Mesenteric fat pad (tissue), 1 donor: Measurements from ENCODE around the gene TMEM233. TPM values are rescaled to one million over a fixed set of nuclear protein-coding genes. Genes with fewer than 3 reads are reported as not detected.

Source experiments
- DNase-seq: peaks from one replicate; pipeline ENCODE4 v3.0.0-alpha.2; 2020; ENCODE audit warnings: low spot score
- long read RNA-seq: library from polyadenylated mRNA; unstranded; transcript quantifications from one replicate; pipeline ENCODE4 v2.0.0, GENCODE V29; 2020
- total RNA-seq: library from RNA; stranded (reverse); fragmentation: NEBNext Ultra II Directional; extraction: Animal tissue kit (Norgen Biotek cat#: 25700); gene quantifications from one replicate; pipeline ENCODE4 v1.2.1, GENCODE V29; 2021
- donor health status: DM: yes; HTN: yes; CAD: no.

TMEM233 gene
- total RNA-seq = 1.3 TPM
- long read RNA-seq, partial matches to known transcripts = 0 of 6 reads
- long read RNA-seq, other reads (novel, unspliced or antisense) = 6 of 6 reads

DNA sequence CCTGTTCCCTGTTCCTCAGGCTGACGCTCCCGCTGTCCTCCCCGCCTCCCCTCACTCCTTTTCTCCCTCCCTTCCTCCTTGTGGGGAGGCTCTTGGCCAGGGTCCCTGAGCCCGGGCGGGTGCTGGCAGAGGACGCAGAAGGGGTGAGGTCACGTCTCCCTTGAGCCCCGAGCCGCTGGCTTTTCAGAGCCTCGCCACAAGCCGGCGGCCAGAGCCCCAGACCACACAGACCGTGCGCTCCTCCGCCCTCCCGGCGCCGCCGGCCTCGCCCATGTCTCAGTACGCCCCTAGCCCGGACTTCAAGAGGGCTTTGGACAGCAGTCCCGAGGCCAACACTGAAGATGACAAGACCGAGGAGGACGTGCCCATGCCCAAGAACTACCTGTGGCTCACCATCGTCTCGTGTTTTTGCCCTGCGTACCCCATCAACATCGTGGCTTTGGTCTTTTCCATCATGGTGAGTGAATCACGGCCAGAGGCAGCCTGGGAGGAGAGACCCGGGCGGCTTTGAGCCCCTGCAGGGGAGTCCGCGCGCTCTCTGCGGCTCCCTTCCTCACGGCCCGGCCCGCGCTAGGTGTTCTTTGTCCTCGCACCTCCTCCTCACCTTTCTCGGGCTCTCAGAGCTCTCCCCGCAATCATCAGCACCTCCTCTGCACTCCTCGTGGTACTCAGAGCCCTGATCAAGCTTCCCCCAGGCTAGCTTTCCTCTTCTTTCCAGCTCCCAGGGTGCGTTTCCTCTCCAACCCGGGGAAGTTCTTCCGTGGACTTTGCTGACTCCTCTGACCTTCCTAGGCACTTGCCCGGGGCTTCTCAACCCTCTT lies at the start of gene TMEM233:
TSS of gene TMEM233 (plus strand) at position 197 of the 821 bp plus-strand sequence. CDS start at position 272, 75 bp downstream.
- no peak for DNase-seq

DNA sequence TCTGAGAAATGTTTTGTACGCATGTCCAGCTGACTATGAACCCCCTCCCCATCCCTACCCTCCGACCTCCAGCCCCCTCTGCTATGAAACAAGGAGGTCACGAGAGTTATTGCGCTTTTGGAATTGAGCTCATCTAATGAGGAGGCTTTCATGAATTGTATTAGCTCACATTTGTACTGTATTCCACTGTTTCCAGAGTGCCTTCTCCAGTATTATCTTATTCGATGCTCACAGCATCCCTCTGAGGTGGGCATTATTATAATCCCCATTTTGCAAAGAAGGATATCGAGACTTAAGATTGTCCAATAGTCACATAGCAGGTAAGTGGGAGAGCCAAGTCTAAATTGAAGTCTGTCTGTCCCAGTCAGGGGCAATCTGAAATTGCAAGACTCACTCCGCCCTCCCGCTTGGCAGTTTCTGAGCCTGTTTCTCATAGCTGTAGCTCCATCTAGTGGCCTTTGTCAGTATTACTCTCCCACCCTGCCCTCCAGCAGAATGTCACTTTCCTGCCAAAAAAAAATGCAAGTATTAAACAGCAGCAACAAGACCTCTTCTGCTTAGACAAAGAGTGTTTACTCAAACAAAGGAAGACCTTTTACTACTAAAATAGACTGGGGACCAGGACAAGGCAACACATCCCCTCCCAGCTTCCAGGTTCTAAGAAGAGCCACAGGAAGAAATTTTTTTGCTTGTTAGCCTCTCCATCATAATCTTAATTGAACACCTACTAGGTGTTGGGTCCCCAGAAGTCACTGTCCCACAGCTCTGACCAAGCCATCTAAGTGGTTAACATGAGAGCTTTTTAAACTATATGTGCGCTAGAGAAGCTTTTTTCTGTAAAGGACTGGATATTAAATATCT lies 48.6 kb upstream of the TMEM233 start:
- DNase-seq = no peak

DNA sequence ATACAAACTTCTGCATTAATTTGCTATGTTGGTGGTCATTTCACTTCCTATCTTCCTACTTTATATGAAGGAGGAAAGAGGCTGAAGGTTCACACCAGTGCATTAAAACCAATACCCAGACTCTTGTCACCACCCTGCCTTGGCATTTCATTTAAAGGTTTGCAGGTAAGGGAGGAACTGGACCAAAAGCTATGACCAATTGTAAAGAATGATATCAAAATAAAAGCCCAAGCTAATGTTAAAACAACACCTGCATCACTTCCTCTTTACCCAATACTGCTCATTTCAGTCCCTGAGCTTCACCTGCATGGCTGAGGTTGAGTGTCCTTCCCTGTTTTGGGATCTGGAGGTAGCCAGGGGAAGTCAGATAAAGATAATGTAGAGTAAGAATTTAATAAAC lies 47.2 kb upstream of the TMEM233 start:
- DNase-seq = no peak

DNA sequence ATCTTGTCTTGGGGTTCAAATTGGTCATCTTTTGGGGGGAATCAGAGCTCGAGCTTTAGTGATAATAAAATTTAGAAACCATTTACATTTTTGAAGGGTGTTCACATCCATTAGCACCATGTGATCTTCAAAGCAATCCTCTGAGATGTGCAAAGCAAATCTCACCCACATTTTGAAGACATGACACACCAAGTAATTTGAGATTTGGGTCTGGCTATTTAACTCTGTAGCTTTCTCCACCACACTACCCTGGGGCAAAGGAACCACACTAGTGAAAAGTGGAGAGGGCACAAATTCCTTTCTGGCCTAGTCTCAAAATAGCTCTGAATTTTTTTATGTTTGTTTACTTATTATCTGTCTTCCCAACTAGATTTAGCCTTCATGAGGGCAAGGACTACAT lies 46.6 kb upstream of the TMEM233 start:
- DNase-seq = no peak

DNA sequence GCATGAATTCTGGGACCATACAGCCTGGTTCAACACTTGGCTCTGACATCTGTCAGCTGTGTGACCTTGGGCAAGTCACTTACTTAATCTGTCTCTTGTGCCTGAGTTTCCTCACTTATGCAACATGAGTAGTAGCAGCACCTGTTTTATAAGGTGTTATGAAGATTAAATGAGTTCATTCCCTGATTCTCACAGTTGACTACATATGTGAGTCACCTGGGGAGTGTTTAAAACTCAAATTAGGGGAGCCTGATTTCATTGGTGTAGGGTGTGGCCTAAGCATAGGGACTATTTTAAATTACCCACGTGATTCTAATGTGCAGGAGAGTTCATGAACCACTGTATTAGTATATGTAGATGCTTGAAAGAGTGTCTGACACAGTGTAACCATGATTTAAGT lies 36.7 kb upstream of the TMEM233 start:
- no peak for DNase-seq

DNA sequence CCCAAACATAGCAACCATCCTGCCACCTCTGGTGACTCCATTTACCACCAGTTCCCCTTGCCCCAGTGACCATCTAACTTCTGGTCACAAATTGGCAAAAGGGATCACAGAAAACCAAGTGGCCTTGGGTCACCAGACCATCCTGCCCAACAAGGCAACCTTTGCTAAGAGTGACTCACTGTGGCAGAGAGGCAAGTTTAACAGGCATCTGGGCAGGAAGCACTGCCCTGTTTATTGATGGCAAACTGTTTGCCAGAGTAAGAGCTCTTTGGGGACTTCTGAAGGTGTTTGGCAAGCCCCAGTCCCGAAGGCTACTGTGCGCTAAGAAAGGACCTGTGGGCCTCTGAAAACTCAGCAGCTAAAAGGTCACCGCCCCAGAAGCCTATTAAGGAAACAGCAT lies 28.2 kb upstream of the TMEM233 start:
- DNase-seq = no peak

DNA sequence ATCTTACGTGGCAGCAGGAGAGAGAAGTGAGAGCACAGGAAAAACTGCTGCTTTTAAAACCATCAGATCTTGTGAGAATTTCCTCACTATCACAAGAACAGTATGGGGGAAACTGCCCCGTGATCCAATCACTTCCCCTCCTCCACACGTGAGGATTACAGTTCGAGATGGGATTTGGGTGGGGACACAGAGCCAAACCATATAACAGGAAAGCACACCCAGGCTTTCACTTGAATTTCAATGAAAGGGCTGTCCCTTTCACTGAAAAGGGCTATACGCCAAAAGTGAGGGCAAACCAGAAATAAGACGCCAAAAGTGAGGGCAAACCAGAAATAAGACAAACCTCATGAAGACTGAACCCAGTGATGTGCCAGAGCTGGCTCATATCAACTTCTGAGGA lies 22.8 kb upstream of the TMEM233 start:
- DNase-seq = no peak

DNA sequence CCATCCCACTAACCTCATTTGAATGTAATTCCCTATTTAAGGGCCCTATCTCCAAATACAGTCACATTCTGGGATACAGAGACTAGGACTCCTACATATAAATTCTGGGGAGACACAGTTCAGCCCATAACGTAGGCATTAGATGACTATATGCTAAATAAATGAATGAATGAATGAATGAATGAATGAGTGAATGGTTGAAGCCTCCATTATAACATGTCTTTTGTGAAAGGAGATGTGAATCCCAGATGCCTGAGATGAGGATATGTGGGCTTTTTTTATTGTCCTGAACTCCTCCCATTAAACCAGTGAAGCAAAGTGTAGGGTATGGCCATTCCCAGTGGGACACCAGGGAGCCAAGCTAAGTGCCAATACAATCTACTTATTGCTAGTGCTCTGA lies 20.5 kb upstream of the TMEM233 start:
- no peak for DNase-seq

DNA sequence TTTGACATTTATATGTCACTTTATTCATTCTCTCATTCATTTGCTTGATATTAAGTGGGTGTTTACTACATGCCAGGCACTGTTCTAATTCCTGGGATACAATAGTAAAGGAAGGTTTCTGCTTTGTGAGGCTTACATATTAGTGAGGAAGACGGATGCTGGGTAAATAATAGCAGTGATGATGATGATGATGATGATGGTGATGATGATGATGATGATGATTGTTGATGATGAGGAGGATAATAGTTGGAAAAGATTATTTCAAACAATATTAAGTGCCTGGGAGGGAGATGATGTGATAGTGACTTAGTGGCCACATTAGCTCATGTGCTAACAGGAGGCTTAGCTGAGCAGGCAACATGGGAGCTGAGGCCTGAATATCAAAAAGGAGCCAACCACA lies 19.3 kb upstream of the TMEM233 start:
- DNase-seq = no peak

DNA sequence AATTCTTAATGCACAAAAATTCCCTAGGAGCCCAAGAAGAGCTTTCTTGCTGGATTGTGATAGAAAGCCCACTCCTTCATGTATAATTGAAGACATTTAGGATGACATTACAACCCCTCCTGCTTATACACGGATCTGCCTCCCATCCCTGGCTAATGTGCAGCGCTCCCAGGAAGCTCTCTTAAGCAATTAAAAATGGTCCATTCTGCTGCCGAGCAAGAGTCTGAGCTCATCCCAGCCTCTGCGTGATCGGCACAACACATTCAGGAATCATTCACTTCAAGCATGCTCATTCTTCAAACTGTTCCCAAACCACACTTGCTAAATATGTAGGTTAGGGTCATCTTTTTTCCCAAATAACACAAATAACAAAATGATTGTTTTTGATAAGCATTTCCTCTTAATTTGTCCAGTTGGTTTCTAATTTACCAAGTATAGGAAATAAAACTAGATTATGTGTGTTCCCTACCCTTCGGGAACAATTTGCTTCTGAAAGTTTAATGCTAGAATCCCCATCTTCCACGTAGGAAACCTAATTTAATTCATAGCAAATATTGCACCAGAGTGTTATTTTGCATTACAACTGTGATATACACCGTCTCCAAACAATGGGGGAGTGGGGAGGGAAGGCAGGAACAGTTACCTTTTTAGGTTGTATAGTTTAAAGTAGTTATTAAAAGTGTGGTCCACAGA lies 17.3 kb upstream of the TMEM233 start:
- DNase-seq = no peak

DNA sequence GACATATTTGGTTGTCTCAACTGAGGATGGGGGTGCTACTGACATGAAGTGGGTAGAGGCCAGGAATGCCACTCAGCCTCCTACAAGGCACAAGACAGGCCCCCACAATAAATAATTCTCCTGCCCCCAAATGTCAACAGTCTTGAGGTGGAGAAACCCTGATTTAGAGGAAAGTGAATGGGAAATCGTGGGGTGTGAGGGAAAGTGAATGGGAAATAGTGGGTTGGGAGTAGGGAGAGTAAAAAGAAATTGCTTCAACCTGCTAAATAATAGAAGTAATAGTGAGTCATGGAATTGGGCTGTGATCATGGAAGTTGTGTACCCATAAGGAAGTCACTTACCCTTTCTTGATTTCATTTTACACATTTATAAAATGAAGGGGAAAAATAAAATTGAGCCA lies 16.7 kb upstream of the TMEM233 start:
- DNase-seq = no peak

DNA sequence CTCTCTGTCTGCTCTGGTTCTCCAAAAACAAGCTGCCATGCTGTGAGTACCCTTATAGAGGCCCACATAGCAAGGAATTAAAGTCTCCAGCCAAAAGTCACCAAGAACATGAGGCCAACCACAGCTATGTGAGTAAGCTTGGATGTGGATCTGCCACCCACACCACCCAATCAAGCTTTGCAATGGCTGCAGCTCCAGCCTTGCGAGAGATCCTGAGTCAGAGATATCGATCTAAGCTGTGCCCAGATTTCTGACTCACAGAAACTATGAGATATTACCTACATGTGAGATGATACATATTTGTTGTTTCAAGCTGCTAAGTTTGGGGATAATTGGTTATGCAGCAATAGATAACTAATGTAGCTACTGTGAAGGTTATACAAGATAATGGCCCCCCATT lies 15.5 kb upstream of the TMEM233 start:
- no peak for DNase-seq

DNA sequence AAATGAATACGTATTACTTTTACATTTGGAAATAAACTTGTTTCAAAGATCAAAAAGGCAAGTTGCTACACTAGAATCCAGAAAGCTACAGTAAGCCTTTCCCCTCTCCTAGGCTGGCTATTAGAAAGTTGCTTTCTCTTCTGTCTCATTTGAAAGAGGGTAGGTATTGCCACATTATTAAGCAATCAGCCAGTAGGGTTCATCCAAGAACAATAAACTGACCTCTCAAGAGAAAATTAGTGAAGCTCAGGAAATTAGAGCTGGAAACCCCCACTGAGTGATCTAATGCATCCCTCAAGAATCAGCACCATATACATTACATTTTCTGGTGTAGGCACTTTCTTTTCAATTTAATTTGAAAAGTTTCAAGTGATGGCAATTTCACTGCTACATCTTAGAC lies 4.5 kb upstream of the TMEM233 start:
- DNase-seq = no peak

DNA sequence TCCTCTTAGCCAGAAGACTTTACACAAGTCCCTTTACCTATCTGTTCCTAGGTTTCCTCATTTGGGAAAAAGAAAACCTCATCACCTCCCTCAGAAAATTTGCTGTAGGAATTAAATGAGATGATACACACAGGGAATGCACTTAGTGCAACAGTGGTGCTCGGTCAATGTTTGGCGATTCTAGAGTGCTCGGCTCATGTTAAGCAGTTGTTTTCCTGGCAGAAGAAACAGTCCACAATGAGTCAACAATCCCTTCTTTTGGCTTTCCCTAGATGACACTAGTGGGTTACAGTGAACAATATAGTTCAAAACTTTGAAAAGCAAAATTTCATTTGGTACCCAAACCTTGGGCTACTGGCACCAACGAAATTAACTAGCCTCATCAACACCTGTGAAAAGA lies 3.9 kb upstream of the TMEM233 start:
- no peak for DNase-seq

DNA sequence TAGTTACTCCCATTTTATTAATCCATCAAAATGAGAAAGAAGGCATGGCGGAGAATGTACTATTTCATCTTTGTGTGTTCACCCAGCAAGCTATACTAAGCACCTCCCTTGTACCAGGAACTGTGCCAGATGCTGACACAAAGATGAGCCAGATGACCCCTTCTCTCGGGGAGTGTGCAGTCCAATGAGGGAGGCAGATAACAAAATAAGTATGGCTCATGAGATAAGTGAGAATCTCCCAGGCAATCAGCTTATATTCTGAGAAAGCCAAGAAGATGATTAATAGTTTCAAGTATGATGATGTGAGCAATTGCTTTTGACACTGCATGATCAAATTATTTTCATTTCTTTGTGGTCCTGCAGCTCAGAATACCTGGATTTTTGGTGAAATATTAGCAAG lies 1.3 kb upstream of the TMEM233 start:
- no peak for DNase-seq

DNA sequence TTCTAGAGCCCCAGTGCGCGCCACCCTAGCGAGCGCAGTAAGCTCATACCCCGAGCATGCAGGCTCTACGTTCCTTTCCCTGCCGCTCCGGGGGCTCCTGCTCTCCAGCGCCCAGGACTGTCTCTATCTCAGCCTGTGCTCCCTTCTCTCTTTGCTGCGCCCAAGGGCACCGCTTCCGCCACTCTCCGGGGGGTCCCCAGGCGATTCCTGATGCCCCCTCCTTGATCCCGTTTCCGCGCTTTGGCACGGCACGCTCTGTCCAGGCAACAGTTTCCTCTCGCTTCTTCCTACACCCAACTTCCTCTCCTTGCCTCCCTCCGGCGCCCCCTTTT lies 791 bp downstream of the TMEM233 start:
- DNase-seq = no peak

DNA sequence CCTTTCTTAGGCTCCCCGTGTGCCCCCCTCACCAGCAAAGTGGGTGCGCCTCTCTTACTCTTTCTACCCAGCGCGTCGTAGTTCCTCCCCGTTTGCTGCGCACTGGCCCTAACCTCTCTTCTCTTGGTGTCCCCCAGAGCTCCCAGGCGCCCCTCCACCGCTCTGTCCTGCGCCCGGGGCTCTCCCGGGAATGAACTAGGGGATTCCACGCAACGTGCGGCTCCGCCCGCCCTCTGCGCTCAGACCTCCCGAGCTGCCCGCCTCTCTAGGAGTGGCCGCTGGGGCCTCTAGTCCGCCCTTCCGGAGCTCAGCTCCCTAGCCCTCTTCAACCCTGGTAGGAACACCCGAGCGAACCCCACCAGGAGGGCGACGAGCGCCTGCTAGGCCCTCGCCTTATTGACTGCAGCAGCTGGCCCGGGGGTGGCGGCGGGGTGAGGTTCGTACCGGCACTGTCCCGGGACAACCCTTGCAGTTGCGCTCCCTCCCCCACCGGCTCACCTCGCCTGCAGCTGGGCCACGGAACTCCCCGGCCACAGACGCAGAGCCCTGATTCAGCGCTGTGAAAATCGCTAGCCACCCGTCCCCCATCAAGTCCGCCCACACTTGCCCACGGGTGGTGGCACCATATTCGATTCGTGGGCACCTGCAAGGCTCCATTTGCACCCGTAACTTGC lies 1.3 kb downstream of the TMEM233 start:
- no peak for DNase-seq

DNA sequence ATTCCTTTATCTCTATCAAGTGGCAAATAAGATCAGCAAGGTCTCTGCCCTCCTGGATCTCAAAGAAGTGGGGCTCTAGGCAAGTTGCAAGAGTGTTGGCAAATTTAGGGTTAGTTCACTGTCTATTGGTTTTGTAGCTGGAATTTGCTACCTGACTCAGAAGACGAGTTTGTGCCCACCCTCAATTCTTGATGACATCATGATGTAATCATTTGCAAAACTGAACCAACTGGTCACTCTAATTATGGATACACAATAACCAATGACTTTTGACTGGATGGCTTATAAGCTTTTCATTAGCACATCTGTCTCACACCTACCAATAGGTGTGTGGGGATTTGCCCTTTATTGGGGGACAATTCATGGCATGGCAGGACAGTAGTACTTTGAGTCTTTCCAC lies 4.6 kb downstream of the TMEM233 start:
- no peak for DNase-seq

DNA sequence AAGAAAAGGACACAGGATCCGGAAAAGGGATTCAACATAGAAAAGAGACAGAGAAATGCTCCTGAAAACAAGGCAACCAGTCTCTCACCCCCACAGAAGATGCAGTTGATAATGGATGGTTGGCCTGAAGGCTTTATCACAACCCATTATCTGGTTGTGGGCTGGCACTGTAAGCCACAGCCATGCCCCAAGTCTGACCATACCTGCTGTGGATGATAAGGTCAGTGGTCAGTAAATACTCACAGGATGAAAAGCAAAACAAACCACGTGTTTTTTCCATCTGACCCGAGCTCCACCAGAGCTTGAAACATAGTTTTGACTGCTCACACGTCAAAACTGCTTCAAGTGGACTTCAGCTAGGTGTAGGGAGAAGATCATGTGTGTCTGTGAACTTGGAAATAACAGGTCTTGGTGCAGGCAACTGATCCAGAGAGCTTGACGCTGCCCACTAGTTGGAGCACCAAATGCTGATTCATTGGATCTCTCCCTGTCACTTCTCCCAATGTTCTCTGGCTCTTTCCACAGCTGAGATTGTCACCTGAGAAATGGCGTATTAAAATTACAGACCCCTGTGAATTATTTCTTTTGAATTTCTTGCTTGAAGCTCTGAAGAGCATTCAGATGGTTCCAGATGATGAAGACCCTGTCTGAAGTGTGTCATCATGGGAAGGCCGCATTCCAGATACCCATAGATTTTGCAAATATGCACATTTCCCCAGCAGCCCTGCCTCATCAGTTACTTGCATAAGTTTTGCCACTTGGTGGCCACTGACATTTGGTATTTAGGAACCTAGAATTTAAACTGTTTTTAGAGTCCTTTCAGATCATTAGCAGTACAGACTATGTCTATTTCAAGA lies 8.5 kb downstream of the TMEM233 start:
- DNase-seq = no peak

DNA sequence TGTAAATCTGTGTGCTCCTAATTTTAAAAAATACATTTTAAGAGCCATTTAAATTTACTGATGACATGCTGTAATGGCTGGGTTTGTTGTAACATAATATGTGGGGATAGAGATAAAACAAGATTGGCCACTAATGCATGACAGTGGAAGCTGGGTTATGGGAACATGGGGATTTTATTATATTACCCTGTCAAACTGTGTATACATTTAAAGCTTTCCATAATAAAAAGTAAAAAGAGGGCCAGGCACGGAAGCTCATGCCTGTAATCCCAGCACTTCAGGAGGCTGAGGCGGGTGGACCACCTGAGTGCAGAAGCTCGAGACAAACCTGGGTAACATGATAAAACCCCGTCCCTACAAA lies 9.1 kb downstream of the TMEM233 start:
- DNase-seq = no peak

DNA sequence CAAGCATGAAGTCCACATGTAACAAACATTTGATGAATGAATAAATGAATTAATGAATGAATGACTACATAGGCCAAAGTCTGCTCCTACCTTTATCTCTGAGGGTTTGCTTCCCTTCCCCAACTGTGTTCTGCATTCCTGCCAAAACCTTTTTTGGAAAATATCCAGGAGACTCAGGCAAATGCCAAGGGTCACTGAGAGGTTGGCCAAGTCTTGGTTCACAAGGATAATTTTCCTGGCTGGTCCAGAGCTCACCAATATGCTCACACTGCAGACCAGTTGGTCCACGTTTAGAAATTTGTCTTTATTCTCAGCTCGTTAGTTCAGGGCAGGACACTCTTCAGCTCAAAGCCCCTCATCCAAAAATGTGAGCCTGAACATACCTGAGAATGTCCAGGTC lies 10.2 kb downstream of the TMEM233 start:
- no peak for DNase-seq
